Astrocyte (in vitro differentiated cells and primary cell): ENCODE measurements around the gene IFI44.

Experiments
- CTCF ChIP-seq: IDR thresholded peaks from 2 replicates; pipeline ENCODE4 v1.5.1; 2011; ENCODE audit warnings: low read depth, mild to moderate bottlenecking, inconsistent platforms, low read length, moderate library complexity; ENCODE audit not compliant: insufficient read depth
- EZH2 ChIP-seq: IDR thresholded peaks from 2 replicates; pipeline ENCODE4 v1.6.1; 2012; ENCODE audit warnings: mild to moderate bottlenecking, low read length, inconsistent platforms; ENCODE audit not compliant: insufficient read depth

- TF ChIP-seq CTCF (no peak), EZH2 (no peak)
Observed at GRCh38 chr1:78687315-78687714, 37.7 kb downstream of the IFI44 start.
